Measurements from ENCODE around the gene MYO7B.

DNA sequence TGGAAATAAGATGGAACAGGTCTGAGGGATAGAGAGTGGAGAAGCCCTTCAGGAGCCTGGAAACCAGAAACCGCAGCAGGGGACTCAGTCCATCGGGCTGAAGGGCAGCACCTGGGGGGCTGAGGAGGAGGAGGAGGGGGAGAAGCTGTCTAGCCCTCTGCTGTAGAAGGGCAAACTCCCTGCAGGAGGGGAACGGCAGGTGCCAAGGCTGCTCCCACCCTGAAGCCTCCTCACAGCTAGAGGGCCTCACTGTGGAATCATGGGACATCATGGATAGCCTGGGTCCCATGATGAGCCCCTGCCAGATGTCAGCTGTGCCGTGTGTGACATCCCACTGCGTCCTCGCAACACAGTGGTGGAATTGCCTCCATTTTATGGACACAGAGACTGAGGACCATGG is 435 bp downstream of the MYO7B start:
- TF ChIP-seq EP300 (IDR thresholded peaks at IDR 0.05): no peak
- TF ChIP-seq, protein P1, sequence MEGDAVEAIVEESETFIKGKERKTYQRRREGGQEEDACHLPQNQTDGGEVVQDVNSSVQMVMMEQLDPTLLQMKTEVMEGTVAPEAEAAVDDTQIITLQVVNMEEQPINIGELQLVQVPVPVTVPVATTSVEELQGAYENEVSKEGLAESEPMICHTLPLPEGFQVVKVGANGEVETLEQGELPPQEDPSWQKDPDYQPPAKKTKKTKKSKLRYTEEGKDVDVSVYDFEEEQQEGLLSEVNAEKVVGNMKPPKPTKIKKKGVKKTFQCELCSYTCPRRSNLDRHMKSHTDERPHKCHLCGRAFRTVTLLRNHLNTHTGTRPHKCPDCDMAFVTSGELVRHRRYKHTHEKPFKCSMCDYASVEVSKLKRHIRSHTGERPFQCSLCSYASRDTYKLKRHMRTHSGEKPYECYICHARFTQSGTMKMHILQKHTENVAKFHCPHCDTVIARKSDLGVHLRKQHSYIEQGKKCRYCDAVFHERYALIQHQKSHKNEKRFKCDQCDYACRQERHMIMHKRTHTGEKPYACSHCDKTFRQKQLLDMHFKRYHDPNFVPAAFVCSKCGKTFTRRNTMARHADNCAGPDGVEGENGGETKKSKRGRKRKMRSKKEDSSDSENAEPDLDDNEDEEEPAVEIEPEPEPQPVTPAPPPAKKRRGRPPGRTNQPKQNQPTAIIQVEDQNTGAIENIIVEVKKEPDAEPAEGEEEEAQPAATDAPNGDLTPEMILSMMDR (IDR thresholded peaks at IDR 0.05): no peak
- no peak for TF ChIP-seq CBX2 (IDR thresholded peaks at IDR 0.05; ENCODE audit: borderline replicate concordance, low read depth)
- no peak for TF ChIP-seq JUNB (IDR thresholded peaks at IDR 0.05)
- TF ChIP-seq, protein P2, sequence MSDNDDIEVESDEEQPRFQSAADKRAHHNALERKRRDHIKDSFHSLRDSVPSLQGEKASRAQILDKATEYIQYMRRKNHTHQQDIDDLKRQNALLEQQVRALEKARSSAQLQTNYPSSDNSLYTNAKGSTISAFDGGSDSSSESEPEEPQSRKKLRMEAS (IDR thresholded peaks at IDR 0.05): no peak
- TF ChIP-seq, protein P3, sequence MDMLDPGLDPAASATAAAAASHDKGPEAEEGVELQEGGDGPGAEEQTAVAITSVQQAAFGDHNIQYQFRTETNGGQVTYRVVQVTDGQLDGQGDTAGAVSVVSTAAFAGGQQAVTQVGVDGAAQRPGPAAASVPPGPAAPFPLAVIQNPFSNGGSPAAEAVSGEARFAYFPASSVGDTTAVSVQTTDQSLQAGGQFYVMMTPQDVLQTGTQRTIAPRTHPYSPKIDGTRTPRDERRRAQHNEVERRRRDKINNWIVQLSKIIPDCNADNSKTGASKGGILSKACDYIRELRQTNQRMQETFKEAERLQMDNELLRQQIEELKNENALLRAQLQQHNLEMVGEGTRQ (IDR thresholded peaks at IDR 0.05): no peak
- no peak for TF ChIP-seq SMC3 (IDR thresholded peaks at IDR 0.05)
- TF ChIP-seq POLR2A (IDR thresholded peaks at IDR 0.05; ENCODE audit: low read length): no peak
- TF ChIP-seq HDAC2 (IDR thresholded peaks at IDR 0.05): no peak

All from A549 (cell line).